Measurements from ENCODE around the gene AADACL3. TPM values are rescaled to one million over a fixed set of nuclear protein-coding genes. Genes with fewer than 3 reads are reported as not detected.
"Not testable (repeated sequence)": the region's sequence is repeated elsewhere in the genome, so short reads cannot be mapped to it uniquely, and the experiment has no call there.

AADACL3 gene, protein sequence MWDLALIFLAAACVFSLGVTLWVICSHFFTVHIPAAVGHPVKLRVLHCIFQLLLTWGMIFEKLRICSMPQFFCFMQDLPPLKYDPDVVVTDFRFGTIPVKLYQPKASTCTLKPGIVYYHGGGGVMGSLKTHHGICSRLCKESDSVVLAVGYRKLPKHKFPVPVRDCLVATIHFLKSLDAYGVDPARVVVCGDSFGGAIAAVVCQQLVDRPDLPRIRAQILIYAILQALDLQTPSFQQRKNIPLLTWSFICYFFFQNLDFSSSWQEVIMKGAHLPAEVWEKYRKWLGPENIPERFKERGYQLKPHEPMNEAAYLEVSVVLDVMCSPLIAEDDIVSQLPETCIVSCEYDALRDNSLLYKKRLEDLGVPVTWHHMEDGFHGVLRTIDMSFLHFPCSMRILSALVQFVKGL
- not detected for total RNA-seq

DNA sequence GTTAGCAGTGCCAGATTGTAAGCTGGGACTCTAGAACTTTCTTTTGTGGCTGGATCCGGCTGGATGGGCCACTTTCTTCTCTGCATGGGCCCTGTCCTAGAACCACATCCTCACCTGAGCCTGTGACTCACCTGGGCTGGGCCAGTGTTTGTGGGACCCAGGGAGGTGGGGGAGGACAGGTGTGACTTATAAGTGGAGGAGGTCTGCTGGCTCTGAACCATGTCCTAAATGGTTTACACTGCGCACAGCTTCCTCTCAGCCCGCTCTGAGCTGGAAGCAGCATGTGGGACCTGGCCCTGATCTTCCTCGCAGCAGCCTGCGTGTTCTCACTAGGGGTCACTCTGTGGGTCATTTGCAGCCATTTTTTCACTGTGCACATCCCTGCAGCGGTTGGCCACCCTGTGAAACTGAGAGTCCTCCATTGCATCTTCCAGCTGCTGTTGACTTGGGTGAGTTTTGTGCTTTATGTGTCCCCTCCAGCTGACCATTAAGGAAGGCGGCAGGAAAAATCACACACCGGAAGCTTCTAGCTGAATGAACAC is at the start of gene AADACL3:
TSS of gene AADACL3 (plus strand) at position 215 of the 542 bp plus-strand sequence. CDS start at position 282, 67 bp downstream.
- H3K4me1 Mint-ChIP-seq (ENCODE audit: low read depth in 2 of 2), result no peaks in the 10 kb centered on the region
- no peaks in the 10 kb centered on the region for H3K36me3 Mint-ChIP-seq
- DNase-seq (ENCODE audit: low spot score) (no peak), ATAC-seq (no peak)
- peaks cover 19 to 42% of the 10 kb centered on the region in 2 donors for H3K27me3 Mint-ChIP-seq
- H3K9me3 Mint-ChIP-seq, result no peaks in the 10 kb centered on the region
- no peak within 1 kb of the TSS for H3K4me3 Mint-ChIP-seq
- H3K27ac Mint-ChIP-seq, result no peak within 1 kb of the TSS

DNA sequence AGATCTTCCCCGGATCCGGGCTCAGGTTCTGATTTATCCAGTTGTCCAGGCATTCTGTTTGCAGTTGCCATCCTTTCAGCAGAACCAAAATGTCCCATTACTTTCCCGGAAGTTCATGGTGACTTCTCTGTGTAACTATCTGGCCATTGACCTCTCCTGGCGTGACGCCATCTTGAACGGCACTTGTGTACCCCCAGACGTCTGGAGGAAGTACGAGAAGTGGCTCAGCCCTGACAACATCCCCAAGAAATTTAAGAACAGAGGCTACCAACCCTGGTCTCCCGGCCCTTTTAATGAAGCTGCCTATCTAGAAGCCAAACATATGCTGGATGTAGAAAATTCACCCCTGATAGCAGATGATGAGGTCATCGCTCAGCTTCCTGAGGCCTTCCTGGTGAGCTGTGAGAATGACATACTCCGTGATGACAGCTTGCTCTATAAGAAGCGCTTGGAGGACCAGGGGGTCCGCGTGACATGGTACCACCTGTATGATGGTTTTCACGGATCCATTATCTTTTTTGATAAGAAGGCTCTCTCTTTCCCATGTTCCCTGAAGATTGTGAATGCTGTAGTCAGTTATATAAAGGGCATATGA is 49.7 kb upstream of the AADACL3 start:
- no peaks in the 10 kb centered on the region for H3K4me1 Mint-ChIP-seq (ENCODE audit: low read depth in 2 of 2)
- no peak for ATAC-seq
- peaks cover 0 to 6% of the 10 kb centered on the region in 2 donors for H3K27me3 Mint-ChIP-seq
- H3K36me3 Mint-ChIP-seq, result no peaks in the 10 kb centered on the region
- H3K27ac Mint-ChIP-seq, result no peak overlapping the region
- H3K4me3 Mint-ChIP-seq, result no peak overlapping the region
- DNase-seq (ENCODE audit: low spot score), result no peak
- H3K9me3 Mint-ChIP-seq, result no peaks in the 10 kb centered on the region

DNA sequence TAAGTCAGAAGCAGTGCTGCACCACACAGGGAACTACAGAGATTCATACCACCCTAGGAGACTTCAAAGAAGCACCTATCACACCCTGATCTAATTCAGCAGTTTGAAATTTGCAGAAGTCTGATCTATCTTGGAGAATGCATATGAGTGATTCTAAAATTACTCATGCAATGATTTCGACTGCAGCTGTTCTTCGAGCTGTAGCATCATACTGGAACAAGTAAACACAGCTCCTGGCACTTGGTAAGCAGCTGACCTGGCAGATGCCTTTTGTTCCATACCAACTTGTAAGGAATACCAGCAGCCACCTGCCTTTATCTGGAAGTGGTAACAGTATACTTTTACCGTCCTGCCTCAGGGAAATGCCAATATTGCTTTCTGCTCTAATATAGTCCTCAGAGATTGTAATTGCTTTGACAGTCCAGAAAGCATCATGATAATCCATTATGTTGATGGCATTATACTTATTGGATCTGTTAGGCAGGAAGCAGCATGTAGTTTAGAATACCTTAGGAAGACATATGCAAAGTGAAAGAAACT is 46.3 kb upstream of the AADACL3 start:
- no peak overlapping the region for H3K4me3 Mint-ChIP-seq
- ATAC-seq (no peak), DNase-seq (ENCODE audit: low spot score) (no peak)
- no peak overlapping the region for H3K27ac Mint-ChIP-seq
- H3K4me1 Mint-ChIP-seq (ENCODE audit: low read depth in 2 of 2), result no peaks in the 10 kb centered on the region
- peaks cover 13 to 17% of the 10 kb centered on the region in 2 donors for H3K27me3 Mint-ChIP-seq
- H3K9me3 Mint-ChIP-seq, result no peaks in the 10 kb centered on the region
- no peaks in the 10 kb centered on the region for H3K36me3 Mint-ChIP-seq

DNA sequence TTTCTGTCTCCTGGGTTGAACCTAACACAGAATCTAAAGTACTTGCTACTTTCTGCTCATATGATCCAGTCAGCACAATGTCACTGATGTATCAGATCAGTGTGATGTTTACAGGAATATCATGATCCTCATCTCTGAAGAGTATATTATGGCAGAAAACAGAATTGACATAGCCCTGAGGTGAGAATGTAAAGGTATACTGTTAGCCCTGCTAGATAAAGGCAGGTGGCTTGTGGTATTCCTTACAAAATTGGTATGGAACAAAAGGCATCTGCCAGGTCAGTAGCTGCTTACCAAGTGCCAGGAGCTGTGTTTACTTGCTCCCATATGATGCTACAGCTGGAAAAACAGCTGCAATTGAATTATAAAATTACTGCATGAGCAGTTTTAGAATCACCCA is 41.6 kb upstream of the AADACL3 start:
- DNase-seq (ENCODE audit: low spot score), result no peak
- H3K4me3 Mint-ChIP-seq, result no peak overlapping the region

DNA sequence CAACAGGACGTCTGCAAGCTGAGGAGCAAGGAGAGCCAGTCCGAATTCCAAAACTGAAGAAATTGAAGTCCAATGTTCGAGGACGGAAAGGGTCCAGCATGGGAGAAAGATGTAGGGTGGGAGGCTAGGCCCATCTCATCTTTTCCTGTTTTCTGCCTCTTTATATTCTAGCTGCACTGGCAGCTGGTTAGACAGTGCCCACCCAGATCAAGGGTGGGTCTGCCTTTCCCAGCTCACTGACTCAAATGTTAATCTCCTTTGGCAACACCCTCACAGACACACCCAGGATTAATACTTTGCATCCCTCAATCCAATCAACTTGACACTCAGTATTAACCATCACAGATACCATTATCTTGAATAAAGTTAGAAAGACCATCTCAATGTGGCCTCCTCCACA is 39.8 kb upstream of the AADACL3 start:
- not testable (repeated sequence) for ATAC-seq, H3K9me3 Mint-ChIP-seq
- H3K27me3 Mint-ChIP-seq, result peaks cover 27 to 30% of the 10 kb centered on the region in 2 donors

More for the DNA sequence above, 41.6 kb upstream of the AADACL3 start:
- H3K27ac Mint-ChIP-seq, result no peak overlapping the region
- no peaks in the 10 kb centered on the region for H3K4me1 Mint-ChIP-seq (ENCODE audit: low read depth in 2 of 2)
- ATAC-seq, result no peak
- H3K36me3 Mint-ChIP-seq, result no peaks in the 10 kb centered on the region
- peaks cover 18 to 30% of the 10 kb centered on the region in 2 donors for H3K27me3 Mint-ChIP-seq
- no peaks in the 10 kb centered on the region for H3K9me3 Mint-ChIP-seq

DNA sequence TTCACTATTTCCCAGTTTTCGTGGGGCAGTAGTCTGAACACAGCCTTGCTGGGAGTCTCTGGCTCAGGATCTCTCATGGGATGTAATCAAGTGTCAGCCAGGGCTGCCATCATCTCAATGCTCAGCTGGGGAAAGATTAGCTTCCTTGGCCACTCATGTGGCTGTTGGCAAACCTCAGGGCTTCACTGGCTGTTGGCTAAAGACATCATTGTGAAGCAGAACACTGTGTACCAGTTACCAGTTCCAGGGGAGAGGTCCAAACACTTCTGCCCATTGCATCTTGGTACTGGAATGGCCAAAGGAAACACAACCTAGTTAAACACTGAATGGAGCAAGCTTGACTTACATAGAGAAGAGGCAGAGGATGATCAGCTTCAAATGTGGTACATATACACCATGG is 38.3 kb upstream of the AADACL3 start:
- H3K9me3 Mint-ChIP-seq, result no peaks in the 10 kb centered on the region
- H3K27ac Mint-ChIP-seq, result no peak overlapping the region
- no peak overlapping the region for H3K4me3 Mint-ChIP-seq
- H3K27me3 Mint-ChIP-seq, result peaks cover 17 to 22% of the 10 kb centered on the region in 2 donors
- ATAC-seq, result no peak
- H3K36me3 Mint-ChIP-seq, result no peaks in the 10 kb centered on the region
- H3K4me1 Mint-ChIP-seq (ENCODE audit: low read depth in 2 of 2), result no peaks in the 10 kb centered on the region
- DNase-seq (ENCODE audit: low spot score), result no peak

More for the DNA sequence above, 39.8 kb upstream of the AADACL3 start:
- not testable (repeated sequence) for H3K4me3 Mint-ChIP-seq; H3K4me1 Mint-ChIP-seq (ENCODE audit: low read depth in 2 of 2); H3K27ac Mint-ChIP-seq; H3K36me3 Mint-ChIP-seq; DNase-seq (ENCODE audit: low spot score)

DNA sequence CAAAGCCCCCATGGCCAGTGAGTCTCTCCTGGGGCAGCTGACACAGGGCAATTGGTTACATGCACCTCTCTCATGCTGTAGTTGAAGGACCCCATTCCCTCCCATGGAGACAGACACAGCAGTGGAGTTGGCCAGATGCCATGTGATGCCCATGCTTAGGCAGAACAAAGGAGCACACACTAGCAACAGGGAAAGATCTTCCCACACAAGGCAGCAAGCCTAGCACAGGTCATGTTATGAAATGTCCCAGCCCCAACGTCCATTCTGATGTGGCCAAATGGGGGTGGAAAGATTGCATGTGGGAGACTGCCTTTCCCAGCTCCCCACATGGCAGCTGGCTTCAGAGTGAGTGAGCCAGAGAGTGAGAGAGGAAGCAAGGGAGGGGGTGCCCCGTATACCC is 37.6 kb upstream of the AADACL3 start:
- H3K36me3 Mint-ChIP-seq, result no peaks in the 10 kb centered on the region
- H3K27me3 Mint-ChIP-seq, result peaks cover 19 to 24% of the 10 kb centered on the region in 2 donors
- ATAC-seq, result no peak
- H3K4me1 Mint-ChIP-seq (ENCODE audit: low read depth in 2 of 2), result no peaks in the 10 kb centered on the region
- H3K4me3 Mint-ChIP-seq, result no peak overlapping the region
- H3K27ac Mint-ChIP-seq, result no peak overlapping the region
- no peak for DNase-seq (ENCODE audit: low spot score)
- no peaks in the 10 kb centered on the region for H3K9me3 Mint-ChIP-seq

DNA sequence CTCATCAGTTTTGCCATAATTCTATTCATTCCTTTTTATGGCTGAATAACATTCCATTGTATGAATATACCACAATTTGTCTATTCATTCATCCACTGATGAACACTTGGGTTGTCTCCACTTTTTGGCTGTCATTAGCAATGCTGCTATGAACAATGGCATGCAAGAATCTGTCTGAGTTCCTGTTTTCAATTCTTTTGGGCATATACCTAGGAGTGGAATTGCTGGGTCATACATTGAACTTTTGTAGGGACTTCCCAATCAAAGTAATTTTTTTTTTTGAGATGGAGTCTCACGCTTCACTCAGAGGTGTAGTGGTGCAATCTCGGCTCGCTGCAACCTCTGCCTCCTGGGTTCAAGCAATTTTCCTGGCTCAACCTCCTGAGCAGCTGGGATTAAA is 37.1 kb upstream of the AADACL3 start:
- no peaks in the 10 kb centered on the region for H3K36me3 Mint-ChIP-seq
- H3K4me3 Mint-ChIP-seq, result no peak overlapping the region
- ATAC-seq, result no peak
- H3K9me3 Mint-ChIP-seq, result no peaks in the 10 kb centered on the region
- peaks cover 20 to 26% of the 10 kb centered on the region in 2 donors for H3K27me3 Mint-ChIP-seq
- no peaks in the 10 kb centered on the region for H3K4me1 Mint-ChIP-seq (ENCODE audit: low read depth in 2 of 2)
- H3K27ac Mint-ChIP-seq, result no peak overlapping the region
- DNase-seq (ENCODE audit: low spot score), result no peak

DNA sequence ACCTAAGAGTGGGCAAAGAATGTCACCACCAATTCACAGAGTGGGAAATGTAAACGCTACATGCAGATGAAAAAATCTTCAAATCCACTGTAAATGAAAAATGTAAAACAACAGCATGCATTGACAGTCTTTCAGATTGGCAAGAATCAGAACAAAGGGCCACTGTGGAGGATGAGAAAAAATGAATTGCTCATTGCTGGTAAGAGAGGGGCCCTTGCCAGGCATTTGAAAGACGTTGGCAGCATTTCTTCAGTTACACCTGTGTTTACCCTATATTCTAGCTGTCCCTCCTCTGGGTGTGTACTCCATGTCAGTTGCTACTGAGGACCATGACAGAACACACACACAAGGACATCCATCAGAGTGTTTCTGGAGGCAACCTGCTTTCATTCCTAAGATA is 25.8 kb upstream of the AADACL3 start:
- DNase-seq (ENCODE audit: low spot score) (no peak), ATAC-seq (no peak)
- Mint-ChIP-seq H3K4me1 (ENCODE audit: low read depth in 2 of 2) (no peaks in the 10 kb centered on the region), H3K9me3 (no peaks in the 10 kb centered on the region), H3K27me3 (peaks cover 15 to 16% of the 10 kb centered on the region in 2 donors), H3K36me3 (no peaks in the 10 kb centered on the region), H3K27ac (no peak overlapping the region), H3K4me3 (no peak overlapping the region)

DNA sequence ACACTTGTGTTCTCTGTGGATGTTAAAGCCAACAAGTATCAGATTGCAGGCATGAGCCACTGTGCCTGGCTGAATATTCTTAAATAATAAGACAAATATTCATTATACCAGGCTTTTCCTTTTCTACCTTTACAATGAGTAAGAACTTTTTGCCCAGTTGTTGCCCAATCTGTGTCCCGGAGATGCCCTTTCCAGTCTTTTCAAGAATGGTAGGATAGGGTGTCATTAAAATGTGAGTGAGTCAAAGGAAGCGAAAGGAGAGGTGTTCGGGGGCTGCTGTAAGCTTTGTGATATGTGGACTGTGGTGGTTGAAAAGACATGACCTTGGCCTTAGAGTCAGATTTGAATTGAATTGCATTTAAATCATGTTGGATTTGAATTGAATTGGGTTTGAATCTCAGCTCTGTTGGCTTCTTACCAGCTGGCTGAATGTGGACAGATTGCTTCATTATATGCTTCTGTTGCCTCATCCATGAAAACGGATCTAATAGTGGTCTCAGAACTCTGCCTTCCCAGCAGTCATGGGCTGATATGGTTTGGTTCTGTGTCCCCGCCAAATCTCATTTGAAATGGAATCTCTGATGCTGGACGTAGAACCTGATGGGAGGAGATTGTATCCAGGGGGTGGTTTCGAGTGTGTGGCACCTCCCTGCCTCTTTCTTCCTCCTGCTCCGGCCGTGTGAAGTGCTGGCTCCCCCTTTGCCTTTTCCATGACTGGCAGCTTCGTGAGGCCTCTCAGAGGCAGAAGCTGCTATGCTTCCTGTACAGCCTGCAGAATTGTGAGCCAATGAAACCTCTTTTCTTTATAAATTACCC is 22.7 kb upstream of the AADACL3 start:
- Mint-ChIP-seq H3K4me3 (no peak overlapping the region), H3K27me3 (peaks cover 24 to 30% of the 10 kb centered on the region in 2 donors), H3K9me3 (no peaks in the 10 kb centered on the region), H3K27ac (no peak overlapping the region), H3K4me1 (ENCODE audit: low read depth in 2 of 2) (no peaks in the 10 kb centered on the region), H3K36me3 (no peaks in the 10 kb centered on the region)
- DNase-seq (ENCODE audit: low spot score) (no peak), ATAC-seq (no peak)

DNA sequence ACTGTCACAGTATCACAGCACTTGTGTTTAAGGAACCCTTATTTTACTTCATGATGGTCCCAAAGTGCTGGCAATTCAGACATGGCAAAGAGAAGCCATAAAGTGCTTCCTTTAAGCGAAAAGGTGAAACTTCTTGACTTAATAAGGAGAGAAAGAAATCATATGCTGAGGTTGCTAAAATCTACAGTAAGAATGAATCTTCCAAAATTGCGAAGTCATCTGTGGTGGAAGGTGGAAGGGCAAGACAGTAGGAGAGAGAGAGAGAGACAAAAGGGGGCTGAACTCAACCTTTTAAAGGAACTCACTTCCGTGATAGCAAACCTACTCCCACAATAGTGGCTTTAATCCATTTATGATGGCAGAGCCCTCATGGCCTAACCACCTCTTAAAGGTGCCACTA is 19.3 kb upstream of the AADACL3 start:
- Mint-ChIP-seq H3K4me1 (ENCODE audit: low read depth in 2 of 2) (no peaks in the 10 kb centered on the region), H3K4me3 (no peak overlapping the region), H3K27me3 (peaks cover 34 to 47% of the 10 kb centered on the region in 2 donors), H3K9me3 (no peaks in the 10 kb centered on the region), H3K36me3 (no peaks in the 10 kb centered on the region), H3K27ac (no peak overlapping the region)
- ATAC-seq (no peak), DNase-seq (ENCODE audit: low spot score) (no peak)

DNA sequence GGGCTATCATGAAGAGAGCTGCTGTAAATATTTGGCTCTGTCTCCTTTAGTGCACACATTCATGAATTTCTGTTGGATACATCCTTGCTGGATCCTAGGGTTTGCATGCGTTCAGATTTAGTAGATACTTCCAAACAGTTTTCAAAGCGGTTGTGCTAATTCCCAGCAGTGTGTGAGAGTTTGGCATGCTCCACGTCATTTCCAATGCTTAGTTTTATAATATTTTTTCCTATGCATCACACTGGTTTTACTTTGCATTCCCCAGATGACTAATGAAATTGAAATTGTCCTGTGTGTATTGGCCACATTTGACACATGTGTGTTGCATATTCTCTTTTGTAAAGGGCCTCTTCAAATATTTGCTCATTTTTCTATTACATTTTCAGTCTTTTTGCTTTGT is 18.5 kb upstream of the AADACL3 start:
- ATAC-seq (no peak), DNase-seq (ENCODE audit: low spot score) (no peak)
- Mint-ChIP-seq H3K27ac (no peak overlapping the region), H3K27me3 (peaks cover 32 to 41% of the 10 kb centered on the region in 2 donors), H3K4me3 (no peak overlapping the region), H3K4me1 (ENCODE audit: low read depth in 2 of 2) (no peaks in the 10 kb centered on the region), H3K36me3 (no peaks in the 10 kb centered on the region), H3K9me3 (no peaks in the 10 kb centered on the region)

DNA sequence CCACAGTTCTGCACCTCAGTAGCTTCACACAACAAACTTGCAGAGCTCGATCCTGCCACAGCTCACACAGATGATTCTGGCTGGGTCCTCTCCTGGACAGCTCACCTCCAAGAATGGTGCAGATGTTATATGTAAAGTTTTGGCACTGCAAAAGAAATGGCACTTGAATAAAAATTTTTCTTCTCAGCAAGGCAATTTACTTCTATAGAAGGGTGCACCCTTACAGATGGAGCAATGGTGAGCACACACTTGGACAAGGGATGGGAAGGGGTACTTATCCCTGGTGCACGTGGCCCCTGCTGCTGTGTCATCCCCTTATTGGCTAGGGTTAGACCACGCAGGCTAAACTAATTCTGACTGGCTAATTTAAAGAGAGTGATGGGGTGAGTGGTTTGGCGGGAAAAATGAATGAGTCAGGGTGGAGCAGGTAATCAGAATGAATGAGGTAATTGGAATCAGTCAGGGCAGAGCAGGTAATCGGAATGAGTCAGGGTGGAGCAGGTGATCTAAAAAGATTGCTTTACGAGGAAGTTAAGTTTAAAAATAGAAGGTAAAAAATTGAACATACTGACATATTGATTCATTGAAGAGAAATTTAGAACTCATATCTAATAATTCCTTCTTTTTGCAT is 12.0 kb upstream of the AADACL3 start:
- Mint-ChIP-seq H3K36me3 (peaks cover 6% of the 10 kb centered on the region), H3K4me3 (no peak overlapping the region), H3K4me1 (ENCODE audit: low read depth in 2 of 2) (no peaks in the 10 kb centered on the region), H3K27ac (no peak overlapping the region), H3K27me3 (peaks cover 33 to 51% of the 10 kb centered on the region in 2 donors), H3K9me3 (peaks cover 8% of the 10 kb centered on the region)
- DNase-seq (ENCODE audit: low spot score), result no peak
- ATAC-seq, result no peak

Measured in natural killer cell treated with Interleukin-12 subunit alpha and Interleukin-12 subunit beta and Interleukin-15 and Interleukin-18, amount 100 ng/mL, for 72 hours (primary cell).